Stimulated activated CD8-positive, alpha-beta memory T cell treated with anti-CD3 and anti-CD28 coated beads, Interleukin-15, amount 100 ng/mL, for 48 hours (primary cell): ENCODE data around the gene STARD3NL.
"Not testable (repeated sequence)": the region's sequence is repeated elsewhere in the genome, so short reads cannot be mapped to it uniquely, and the experiment has no call there.

Source experiments
- DNase-seq, 2 donors: peaks; one replicate each; pipeline ENCODE4 v3.0.0-alpha.2; 2020; ENCODE audit warnings: low read depth in 2 of 2

The STARD3NL gene

DNA sequence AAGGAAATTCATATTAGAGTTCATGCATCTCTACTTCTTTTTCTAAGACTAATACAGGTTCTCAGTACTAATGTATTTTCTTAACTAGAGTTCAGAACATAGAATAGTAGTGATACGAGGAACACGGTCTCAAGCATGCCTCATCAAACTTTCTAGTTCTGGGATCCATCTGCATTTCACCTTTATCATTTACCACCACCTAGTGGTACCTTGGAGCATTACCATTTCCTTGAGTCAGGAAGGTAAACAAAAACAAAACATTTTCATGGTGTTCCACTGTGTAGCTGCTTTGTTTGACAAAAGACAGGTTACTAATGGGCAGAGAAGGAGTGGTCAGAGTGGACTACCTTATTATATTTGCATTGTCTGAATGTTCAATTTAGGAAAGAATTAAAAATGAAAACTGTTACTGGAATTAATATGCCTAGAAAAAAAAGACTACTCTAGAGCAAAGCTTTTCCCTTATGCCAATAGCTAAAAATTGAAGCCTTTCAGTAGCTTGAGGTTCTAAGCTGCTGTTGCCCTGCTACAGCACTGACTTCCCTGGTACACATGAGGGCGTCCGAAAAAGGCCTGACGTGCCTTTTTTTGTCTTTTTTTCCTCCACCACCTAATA lies 44.5 kb downstream of the STARD3NL start:
- DNase-seq: no peak

DNA sequence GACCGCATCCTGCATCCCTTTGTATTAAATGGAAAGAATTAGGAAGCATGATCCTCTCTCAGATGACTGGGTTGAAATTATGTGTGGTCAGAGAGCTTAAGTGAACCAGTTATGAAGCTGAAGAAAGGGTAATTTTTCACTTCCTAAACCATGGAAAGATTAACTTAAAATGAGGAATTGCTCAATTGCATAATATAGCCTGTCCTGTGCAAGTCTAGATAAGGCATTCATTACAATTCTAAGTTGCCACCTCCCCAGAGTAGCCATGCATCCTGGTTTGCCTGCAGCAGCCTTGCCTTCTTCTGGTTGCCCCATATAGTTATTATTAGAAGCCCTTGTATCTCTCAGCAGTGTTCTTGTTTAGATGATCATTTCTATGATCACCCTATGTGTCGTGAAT lies 45.3 kb downstream of the STARD3NL start:
- DNase-seq: no peak

DNA sequence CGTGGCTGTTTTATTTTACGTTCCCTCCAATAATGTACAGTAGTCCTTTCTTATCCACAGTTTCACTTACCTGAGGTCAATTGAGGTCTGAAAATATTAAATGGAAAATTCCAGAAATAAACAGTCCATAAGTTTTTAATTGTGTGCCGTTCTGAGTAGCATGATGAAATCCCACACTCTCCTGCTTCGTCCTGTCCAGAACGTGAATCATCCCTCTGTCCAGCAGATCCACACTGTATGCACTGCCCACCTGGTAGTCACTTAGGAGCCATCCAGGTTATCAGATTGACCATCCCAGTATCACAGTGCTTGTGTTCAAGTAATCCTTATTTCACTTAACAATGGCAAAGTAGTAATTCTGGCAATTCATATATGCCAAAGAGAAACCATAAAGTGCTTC lies 46.3 kb downstream of the STARD3NL start:
- DNase-seq: no peak

DNA sequence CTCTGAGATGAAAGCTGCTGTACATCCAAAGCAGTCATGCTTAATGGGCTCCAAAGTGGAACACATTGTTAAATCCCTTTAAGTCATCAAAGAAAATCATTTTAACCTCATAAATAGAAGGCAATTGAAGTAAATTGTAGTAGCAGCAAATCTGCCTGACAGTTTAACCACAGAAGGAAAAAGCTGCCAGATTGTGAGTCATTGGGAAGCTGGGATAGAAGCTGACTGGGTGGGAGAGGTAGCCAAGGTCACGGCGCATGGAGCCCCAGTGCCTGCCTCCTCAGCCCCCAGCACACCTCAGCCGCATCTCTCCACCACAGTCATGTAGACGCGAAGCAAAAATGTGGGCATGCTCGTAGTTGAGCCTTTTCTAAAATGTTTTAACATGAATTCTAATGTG lies 51.3 kb downstream of the STARD3NL start:
- DNase-seq: no peak

DNA sequence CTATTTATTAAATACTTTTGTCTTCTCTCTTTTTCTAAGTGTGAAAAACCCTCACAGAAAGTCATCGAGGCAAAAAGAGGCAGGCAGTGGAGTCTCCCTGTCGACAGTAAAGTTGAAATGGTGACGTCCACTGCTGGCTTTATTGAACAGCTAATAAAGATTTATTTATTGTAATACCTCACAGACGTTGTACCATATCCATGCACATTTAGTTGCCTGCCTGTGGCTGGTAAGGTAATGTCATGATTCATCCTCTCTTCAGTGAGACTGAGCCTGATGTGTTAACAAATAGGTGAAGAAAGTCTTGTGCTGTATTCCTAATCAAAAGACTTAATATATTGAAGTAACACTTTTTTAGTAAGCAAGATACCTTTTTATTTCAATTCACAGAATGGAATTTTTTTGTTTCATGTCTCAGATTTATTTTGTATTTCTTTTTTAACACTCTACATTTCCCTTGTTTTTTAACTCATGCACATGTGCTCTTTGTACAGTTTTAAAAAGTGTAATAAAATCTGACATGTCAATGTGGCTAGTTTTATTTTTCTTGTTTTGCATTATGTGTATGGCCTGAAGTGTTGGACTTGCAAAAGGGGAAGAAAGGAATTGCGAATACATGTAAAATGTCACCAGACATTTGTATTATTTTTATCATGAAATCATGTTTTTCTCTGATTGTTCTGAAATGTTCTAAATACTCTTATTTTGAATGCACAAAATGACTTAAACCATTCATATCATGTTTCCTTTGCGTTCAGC lies 52.0 kb downstream of the STARD3NL start:
- DNase-seq: no peak

DNA sequence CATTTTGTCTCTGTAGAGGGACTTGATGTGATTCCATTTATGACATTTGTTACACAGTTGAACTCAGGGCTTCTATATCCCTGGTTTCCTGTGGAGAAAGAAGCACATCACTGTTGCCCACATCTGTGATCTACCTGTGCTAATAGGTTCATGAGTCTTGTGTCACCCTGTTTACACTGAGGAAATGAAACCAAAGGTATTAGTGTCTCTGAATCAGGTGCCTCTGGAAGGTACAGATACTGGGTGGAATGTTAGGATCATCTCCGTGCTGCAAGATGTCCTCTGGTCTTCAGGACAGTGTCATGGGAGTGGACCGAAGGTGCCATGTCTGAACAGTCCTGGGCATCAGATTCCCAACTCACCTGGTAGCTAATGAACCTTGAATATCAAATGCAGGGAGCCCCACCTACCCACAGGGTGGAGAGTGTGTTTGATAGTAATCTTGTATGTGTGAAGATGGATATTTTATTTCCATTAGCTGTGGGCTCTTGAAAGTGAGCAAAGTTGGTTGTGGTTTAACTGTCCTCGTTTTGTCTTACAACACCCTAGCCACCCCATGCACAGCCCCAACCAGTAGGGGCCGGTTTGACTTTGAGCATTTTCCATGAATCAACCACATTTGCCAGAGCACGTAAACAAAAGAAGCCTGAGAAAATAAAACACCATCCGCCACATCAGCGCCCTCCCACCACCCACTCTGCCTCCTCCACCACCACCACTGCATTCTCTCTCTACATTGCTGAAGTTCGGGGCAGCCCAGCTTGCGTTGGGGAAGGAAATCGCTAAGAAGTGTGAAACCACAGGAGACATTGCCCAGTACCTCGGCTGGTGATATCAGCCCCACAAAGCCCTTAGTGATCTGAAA lies 54.7 kb downstream of the STARD3NL start:
- DNase-seq: peak; percentile 64 to 85

DNA sequence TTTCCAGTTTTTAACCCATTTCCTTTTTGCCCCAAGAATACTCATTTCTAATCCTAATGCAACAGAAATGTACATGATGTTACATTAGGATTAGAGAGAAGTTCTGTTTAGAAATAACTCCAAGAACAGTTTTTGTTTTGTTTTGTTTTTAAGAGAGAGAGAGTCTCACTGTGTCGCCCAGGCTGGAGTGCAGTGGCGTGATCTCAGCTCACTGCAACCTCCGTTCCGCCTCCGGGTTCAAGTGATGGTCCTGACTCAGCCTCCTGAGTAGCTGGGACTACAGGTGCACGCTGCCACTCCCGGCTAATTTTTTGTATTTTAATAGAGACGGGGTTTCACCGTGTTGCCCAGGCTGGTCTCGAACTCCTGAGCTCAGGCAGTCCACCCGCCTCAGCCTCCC lies 56.7 kb downstream of the STARD3NL start:
- not testable (repeated sequence) for DNase-seq

DNA sequence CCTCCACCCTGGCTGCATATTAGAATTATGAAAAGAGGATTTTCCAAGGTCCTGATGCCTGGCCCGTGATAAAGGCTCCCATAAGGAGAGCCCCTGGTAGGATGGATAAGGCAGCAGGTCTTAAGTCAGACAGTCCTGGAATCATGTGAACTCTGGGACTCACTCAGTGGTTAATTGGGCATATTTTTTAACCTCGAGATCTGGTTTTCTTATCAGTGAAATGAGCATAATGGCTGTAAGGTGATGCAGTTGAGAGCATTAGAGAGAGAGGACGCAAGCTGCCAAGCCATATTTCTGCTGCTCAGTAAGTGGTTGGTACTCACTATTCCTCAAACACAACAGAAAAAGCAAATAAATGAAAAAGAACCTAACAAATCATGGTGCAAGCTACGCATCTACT lies 57.6 kb downstream of the STARD3NL start:
- DNase-seq: no peak

DNA sequence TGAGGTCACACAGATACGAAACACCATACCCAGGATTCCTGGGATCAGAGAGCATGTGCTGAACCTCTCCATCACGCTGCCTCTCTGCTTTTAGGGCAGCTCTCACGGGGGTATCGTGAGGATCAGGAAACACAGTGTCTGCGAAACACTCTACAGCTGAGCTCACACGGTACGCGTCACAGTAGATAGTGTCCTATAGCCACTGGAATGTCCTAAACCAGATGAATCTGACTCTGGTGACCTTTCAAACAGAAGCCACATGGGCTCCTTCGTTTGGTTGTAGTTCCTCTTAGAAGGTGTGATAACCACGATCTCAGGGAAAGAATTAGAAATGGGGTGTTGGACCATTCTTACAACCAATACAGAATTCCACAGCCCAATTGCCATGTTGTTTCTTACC lies 61.1 kb downstream of the STARD3NL start:
- not testable (repeated sequence) for DNase-seq

DNA sequence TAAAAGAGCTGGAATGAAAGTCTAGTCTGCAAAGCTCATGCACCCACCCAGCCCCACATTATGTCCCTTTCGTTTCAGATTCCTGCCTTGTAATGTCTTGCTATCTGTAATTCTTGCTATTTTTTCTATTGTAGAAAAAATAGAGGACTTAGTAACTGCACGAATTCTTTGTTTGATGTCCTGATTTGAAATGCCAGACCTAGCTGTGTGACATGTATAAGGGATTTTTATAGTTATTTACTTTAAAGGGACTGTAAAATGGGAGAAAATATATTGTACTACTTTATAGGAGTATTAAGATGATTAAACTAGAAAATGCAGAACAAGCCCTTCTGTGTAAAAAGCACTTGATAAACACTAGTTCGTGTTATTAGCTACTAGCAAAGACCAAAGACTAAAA lies 63.0 kb downstream of the STARD3NL start:
- no peak for DNase-seq

DNA sequence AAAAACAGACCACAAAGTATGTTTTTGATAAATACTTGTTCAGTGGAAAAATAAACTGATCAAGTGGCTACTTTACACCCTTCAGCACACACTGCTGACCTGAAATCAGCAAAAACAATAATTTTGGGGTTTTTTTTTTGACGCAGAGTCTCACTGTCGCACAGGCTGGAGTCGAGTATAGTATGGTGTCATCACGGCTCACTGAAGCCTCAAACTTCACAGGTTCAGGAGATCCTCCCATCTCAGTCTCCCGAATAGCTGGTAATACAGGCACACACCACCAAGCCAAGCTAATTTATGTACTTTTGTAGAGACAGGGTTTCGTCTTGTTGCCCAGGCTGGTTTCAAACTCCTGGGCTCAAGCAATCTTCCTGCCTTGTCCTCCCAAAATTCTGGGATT lies 64.8 kb downstream of the STARD3NL start:
- no peak for DNase-seq

DNA sequence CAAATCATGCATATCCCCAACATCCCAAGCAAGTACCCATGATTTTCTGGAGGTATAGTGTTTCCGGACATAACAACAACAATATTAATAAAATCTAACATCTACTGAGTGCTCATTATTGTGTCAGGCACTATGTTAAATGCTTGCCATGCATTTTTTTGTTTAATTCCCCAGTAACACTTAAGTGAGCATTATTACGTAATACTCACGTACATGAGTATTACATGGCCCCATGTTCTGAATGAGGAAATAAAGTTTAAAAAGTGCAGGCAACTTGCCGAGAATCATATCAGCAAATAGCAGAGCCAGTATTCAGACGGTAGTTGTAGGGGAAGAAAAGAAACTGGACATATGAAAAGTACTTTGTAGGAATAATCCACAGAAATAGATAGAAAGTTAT lies 65.3 kb downstream of the STARD3NL start:
- DNase-seq: not testable (repeated sequence)

DNA sequence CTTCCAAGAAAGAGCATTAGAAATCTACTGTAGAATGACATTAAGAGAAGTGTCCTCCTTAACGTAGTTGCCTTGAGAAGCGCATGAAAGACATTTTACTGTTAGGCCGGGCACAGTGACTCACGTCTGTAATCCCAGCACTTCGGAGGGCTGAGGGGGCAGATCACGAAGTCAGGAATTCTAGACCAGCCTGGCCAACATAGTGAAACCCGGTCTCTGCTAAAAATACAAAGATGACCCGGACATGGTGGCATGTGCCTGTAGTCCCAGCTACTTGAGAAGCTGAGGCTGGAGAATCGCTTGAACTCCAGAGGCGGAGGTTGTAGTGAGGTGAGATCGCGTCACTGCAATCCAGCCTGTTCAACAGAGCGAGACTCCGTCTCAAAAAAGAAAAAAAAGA lies 66.5 kb downstream of the STARD3NL start:
- no peak for DNase-seq

DNA sequence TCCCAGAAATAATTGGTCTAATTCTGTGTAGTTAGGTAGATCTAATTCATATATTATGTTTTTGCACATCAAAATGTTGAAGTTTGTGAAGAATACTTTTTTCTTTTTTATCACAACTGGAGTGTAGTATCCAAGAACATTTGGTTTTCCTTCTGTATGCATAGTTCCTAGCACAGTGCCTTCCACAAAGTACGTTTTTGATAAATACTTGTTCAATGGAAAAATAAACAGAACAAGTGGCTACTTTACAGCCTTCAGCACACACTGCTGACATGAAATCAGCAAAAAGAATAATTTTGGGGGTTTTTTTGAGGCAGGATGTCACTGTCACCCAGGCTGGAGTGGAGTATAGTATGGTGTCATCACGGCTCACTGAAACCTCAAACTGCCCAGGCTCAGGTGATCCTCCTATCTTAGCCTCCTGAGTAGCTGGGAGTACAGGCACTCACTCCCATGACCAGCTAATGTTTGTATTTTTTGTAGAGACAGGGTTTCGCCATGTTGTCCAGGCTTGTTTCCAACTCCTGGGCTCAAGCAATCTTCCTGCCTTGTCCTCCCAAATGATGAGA lies 67.4 kb downstream of the STARD3NL start:
- no peak for DNase-seq

DNA sequence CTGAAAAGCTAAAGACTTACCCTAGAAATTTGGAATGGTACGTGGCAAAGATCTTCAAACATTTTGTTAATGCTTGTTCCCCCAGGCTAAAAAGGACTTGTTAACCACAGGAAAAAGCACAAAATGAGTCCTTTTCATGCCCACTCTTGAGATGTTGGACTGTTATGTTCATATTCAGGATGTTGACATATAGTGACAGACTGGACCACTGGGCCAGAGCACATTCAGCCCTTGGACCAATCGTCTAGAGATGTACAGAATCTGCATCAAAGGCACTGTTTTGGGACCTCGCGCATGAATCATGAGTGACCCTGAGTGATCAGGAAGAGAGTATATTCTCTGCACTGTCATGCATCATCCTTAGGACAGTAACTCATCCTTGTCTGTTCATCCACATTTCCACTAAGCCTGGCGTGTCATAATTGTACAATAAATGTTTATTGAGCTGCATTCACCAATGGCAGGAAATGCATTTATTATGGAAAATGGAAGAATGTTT lies 70.1 kb downstream of the STARD3NL start:
- no peak for DNase-seq

DNA sequence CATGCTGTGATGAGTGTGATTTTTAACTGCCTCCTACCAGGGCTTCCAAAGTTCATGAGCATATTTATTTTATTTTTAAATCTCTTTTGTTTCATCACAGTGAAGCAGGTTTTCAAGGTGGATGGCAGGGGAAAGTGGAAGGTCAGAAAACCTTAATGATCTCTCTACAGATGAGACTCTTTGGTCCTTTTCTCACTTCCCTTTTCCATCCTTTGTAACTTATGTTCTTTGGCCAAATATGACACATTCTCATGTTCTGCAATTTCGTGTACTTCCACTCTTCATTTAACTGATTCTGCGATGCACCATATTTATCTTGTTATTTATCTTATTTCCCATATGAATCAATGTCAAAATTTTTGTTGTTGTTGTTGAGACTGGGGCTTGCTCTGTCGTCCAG lies 71.8 kb downstream of the STARD3NL start:
- DNase-seq: not testable (repeated sequence)

DNA sequence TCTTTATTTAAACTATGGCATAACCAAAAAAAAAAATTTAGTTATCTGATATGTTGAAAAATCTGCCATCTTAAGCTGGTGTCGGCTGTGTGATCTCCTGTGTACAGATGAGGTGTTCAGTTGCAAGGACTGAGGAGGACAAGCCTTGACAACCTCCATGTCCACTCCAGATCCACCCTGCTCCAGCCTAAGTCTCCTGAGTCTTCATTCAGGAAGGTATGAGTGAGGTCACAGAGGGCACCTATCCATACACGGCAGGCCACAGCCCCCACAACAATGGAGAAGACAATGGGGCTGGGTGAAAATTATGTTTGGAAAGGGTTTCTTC lies 79.3 kb downstream of the STARD3NL start:
- DNase-seq: no peak

DNA sequence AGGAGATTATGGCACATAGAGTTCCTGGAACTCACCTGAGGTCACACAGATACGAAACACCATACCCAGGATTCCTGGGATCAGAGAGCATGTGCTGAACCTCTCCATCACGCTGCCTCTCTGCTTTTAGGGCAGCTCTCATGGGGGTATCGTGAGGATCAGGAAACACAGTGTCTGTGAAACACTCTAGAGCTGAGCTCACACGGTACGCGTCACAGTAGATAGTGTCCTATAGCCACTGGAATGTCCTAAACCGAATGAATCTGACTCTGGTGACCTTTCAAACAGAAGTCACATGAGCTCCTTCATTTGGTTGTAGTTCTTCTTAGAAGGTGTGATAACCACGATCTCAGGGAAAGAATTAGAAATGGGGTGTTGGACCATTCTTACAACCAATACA lies 81.1 kb downstream of the STARD3NL start:
- not testable (repeated sequence) for DNase-seq

DNA sequence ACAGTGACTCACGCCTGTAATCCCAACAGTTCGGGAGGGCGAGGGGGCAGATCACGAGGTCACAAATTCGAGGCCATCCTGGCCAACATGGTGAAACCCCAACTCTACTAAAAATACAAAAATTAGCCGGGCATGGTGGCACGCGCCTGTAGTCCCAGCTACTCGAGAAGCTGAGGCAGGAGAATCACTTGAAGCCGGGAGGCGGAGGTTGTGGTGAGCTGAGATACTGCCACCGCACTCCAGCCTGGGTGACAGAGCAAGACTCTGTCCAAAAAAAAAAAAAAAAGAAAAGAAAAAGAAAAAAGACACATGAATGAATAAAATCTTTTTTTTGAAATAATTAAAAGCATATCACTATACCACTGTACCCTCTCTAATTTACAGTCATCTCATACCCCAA lies 83.6 kb downstream of the STARD3NL start:
- DNase-seq: not testable (repeated sequence)

DNA sequence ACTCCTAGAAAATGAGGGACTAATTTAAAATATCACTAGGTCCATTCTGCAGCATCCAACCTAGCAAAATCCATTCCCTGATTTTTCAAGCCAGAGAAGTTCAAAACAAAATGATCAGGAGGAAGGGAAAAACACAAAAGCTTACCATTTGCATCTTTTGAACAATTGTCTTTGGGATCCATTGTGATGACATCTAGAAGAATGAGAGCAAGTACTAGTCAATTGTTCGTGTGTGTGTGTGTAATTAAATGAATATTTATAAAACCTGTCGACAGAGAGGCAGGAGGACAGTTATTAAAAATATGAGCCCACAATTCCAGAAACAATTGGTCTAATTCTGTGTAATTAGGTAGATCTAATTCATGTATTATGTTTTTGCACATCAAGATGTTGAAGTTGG lies 84.0 kb downstream of the STARD3NL start:
- DNase-seq: not testable (repeated sequence)

DNA sequence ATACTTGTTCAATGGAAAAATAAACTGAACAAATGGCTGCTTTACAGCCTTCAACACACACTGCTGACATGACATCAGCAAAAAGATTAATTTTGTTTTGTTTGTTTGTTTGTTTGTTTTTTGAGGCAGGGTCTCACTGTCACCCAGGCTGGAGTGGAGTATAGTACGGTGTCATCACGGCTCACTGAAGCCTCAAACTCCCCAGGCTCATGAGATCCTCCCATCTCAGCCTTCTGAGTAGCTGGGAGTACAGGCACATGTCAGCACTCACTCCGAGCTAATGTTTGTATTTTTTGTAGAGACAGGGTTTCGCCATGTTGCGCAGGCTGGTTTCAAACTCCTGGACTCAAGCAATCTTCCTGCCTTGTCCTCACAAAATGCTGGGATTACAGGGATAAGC lies 84.5 kb downstream of the STARD3NL start:
- DNase-seq: no peak

DNA sequence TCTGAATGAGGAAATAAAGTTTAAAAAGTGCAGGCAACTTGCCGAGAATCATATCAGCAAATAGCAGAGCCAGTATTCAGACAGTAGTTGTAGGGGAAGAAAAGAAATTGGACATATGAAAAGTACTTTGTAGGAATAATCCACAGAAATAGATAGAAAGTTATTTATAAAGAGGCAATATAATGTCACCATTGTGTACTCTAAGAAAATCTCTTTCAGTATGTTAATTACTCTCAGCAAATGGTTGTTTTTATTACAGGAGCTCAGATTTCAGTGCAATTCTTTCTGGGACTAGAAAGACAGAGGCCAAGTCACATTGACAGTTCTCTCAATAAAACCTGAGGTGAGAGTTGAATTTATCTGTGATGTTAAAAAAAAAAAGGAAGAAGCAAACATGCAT lies 85.2 kb downstream of the STARD3NL start:
- not testable (repeated sequence) for DNase-seq
